SH-SY5Y (cell line): ENCODE measurements around the gene MEF2A.

ENCODE experiments used
- GATA2 ChIP-seq: IDR thresholded peaks from 2 replicates; pipeline ENCODE4 v1.6.1; 2011; ENCODE audit warnings: mild to moderate bottlenecking, low read depth, low read length
- GATA3 ChIP-seq: IDR thresholded peaks from 2 replicates; pipeline ENCODE4 v1.6.1; 2011; ENCODE audit warnings: low read depth, mild to moderate bottlenecking, low read length, moderate library complexity

GRCh38 chr15:99562238-99562637 lies 3.5 kb upstream of the MEF2A start:
- TF ChIP-seq GATA3 (no peak), GATA2 (no peak)
